Adipocyte (in vitro differentiated cells): ENCODE results near the gene ACSM2B.
"Not testable (repeated sequence)": the region's sequence is repeated elsewhere in the genome, so short reads cannot be mapped to it uniquely, and the experiment has no call there.

Experiments
- DNase-seq: peaks from one replicate; pipeline ENCODE4 v3.0.0-alpha.2; 2015; ENCODE audit warnings: low read depth
- H3K27me3 ChIP-seq: replicated peaks from 2 replicates; pipeline ENCODE4 v1.7.0; 2013; ENCODE audit warnings: mild to moderate bottlenecking, low read length, moderate library complexity; ENCODE audit not compliant: control insufficient read depth, insufficient read depth
- H3K36me3 ChIP-seq: 2 replicates; pipeline ENCODE4 v1.7.0; 2013; ENCODE audit warnings: low read length, mild to moderate bottlenecking, moderate library complexity; ENCODE audit not compliant: control insufficient read depth, insufficient read depth, severe bottlenecking
- H3K4me1 ChIP-seq: 2 replicates; pipeline ENCODE4 v1.7.0; 2013; ENCODE audit warnings: mild to moderate bottlenecking, low read length, moderate library complexity; ENCODE audit not compliant: control insufficient read depth, insufficient read depth
- H3K4me3 ChIP-seq: 2 replicates; pipeline ENCODE4 v1.7.0; 2013; ENCODE audit warnings: mild to moderate bottlenecking, low read length, moderate library complexity
- H3K9ac ChIP-seq: 2 replicates; pipeline ENCODE4 v1.7.0; 2013; ENCODE audit warnings: mild to moderate bottlenecking, low read length, moderate library complexity
- H3K9me3 ChIP-seq: 2 replicates; pipeline ENCODE4 v1.7.0; 2013; ENCODE audit warnings: mild to moderate bottlenecking, low read length, moderate library complexity; ENCODE audit not compliant: control insufficient read depth

The ACSM2B gene

DNA sequence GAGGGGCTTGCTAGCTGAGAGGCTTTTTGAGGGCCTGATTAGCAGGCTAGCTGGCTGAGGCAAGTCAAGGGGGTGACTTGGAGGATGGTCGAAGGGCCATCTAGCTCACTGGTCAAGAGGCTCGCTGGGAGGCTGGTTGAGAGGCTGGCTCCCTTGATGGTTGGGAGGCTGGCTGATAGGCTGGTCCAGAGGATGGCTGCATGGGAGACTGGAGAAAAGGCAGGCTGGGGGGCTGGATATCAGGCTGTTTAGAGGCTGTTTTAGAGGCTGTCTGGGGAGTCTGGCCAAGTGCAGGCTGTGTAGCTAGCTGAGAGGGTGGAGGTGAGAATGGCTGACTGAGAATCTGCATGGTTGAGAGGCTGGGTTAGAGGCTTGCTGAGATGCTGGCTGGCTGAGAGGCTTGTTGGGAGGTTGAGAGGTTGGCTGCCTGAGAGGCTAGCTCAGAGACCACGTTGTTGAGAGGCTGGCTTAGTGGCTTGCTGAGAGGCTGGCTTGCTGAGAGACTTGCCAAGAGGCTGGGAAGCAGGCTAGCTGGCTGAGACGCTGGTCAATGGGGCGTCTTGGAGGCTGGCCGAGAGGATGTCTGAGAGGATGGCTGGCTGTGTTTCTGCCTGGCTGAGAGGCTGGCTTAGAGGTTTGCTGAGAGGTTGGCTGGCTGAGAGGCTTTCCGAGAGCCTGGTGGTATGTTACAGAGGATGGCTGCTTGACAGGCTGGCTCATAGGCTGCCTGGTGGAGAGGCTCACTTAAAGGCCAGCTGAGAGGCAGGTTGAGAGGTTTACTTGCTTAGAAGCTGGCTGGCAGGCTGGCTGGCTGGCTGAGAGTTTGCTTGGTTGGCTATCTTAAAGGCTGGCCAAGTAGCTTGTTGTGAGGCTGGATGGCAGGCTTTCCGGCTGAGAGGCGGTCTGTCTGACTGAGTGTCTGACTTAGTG, 36.6 kb upstream of the ACSM2B start:
- no peaks in the 10 kb centered on the region for H3K9me3 ChIP-seq
- no peaks in the 10 kb centered on the region for H3K36me3 ChIP-seq
- peaks cover 9% of the 10 kb centered on the region for H3K27me3 ChIP-seq
- peaks cover 5% of the 10 kb centered on the region for H3K4me1 ChIP-seq
- H3K9ac ChIP-seq: no peak overlapping the region
- no peak for DNase-seq
- no peak overlapping the region for H3K4me3 ChIP-seq

- H3K27me3 ChIP-seq: peaks cover 8% of the 10 kb centered on the region
- peaks cover 5% of the 10 kb centered on the region for H3K4me1 ChIP-seq
These were observed 35.9 kb upstream of the ACSM2B start for GRCh38 chr16:20611975-20612481.

GRCh38 chr16:20611350-20611902, 35.3 kb upstream of the ACSM2B start:
- Histone ChIP-seq H3K4me1 (peaks cover 5% of the 10 kb centered on the region), H3K9ac (no peak overlapping the region), H3K4me3 (no peak overlapping the region), H3K9me3 (no peaks in the 10 kb centered on the region), H3K27me3 (peaks cover 8% of the 10 kb centered on the region), H3K36me3 (no peaks in the 10 kb centered on the region)
- no peak for DNase-seq

More at GRCh38 chr16:20611975-20612481, 35.9 kb upstream of the ACSM2B start:
- Histone ChIP-seq H3K9me3 (no peaks in the 10 kb centered on the region), H3K36me3 (no peaks in the 10 kb centered on the region), H3K4me3 (no peak overlapping the region), H3K9ac (no peak overlapping the region)
- no peak for DNase-seq

- Histone ChIP-seq H3K4me1 (peaks cover 5% of the 10 kb centered on the region), H3K9me3 (no peaks in the 10 kb centered on the region), H3K27me3 (peaks cover 8% of the 10 kb centered on the region), H3K4me3 (no peak overlapping the region), H3K9ac (no peak overlapping the region), H3K36me3 (no peaks in the 10 kb centered on the region)
- DNase-seq: no peak
These were observed 34.8 kb upstream of the ACSM2B start for GRCh38 chr16:20610892-20611349.

DNA sequence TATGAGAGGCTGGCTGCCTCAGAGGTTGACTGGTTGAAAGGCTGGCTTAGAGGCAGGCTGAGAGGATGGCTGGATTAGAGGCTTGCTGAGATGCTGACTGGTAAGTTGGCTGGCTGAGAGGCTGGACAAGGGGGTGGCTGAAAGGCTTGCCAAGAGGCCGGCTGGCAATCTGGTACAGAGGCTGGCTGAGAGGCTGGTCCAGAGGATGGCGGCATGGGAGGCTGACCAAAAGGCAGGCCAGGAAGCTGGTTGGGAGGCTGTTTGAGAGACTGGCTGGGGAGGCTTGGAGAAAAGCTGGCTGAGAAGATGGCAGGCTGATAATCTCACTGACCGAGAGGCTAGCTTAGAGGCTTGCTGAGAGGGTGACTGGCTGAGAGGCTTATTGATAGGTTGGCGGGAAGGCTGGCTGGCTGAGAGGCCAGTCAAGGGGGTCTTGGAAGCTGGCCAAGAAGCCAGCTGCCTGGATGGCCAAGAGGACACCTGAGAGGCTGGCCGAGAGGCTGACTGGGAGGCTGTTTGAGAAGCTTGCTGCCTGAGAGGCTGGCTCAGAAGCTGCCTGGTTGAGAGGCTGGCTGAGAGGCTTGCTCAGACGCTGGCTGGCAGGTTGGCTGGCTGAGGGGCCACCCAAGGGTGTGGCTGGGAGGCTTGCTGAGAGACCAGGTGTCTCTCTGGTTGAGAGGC, 34.2 kb upstream of the ACSM2B start:
- no peak overlapping the region for H3K4me3 ChIP-seq
- H3K27me3 ChIP-seq: peaks cover 4% of the 10 kb centered on the region
- H3K9ac ChIP-seq: no peak overlapping the region
- no peaks in the 10 kb centered on the region for H3K9me3 ChIP-seq
- DNase-seq: no peak
- no peaks in the 10 kb centered on the region for H3K36me3 ChIP-seq
- H3K4me1 ChIP-seq: peaks cover 5% of the 10 kb centered on the region

DNA sequence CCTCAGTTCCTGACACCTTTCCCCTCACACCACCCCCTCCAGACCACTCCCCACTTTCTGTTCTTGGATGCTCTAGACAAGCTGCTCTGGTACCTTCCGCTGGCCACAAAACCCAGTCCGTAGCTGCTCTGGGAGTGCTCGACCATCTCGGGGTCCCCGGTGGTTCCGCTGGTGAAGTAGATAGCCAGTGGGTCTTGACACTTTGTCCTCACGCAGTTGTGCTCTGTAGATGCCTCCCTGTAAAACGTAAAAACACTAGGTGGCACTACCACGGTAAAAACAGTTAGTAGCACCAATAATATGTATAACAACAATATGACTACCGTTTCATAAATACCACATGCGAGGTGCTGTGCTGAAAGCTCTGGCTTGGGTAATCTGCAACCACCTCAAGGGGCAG, 26.0 kb upstream of the ACSM2B start:
- not testable (repeated sequence) for DNase-seq, H3K4me3 ChIP-seq, H3K9ac ChIP-seq, H3K9me3 ChIP-seq, H3K4me1 ChIP-seq, H3K36me3 ChIP-seq, H3K27me3 ChIP-seq

- not testable (repeated sequence) for H3K9ac ChIP-seq, H3K36me3 ChIP-seq, DNase-seq
These were observed 23.3 kb upstream of the ACSM2B start for GRCh38 chr16:20599475-20599874.

DNA sequence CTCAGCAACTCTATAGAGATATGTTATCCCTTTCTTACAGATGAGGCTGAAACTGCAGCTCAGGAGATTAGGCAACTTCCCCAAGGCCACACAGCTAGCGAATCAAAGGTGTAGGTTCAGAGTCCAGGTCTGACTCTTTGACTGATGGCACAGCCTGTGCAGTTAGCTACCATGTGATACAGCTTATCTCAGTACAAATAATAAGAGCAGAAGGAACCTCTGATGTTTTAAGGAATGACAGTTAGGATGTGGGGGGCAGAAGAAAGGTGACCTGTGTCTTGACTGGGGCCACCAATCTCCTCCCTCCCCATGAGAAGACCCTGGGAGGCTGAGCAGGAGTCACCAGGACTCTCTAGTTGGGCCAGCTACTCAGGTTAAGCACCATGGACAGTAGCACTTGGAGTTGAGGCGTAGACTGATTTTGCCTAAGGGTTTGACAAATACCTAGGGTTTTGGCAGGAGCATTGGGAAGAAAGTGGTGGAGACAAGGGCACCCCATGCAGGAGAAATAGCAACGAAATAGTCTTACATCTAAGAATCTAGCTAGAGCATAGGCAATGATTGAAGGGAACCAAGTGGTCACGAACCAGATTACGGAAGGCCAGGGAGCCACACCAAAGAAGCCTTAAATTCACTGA, 22.8 kb upstream of the ACSM2B start:
- H3K27me3 ChIP-seq: no peaks in the 10 kb centered on the region
- no peaks in the 10 kb centered on the region for H3K9me3 ChIP-seq
- H3K4me3 ChIP-seq: no peak overlapping the region
- H3K9ac ChIP-seq: no peak overlapping the region
- no peaks in the 10 kb centered on the region for H3K36me3 ChIP-seq
- DNase-seq: no peak
- H3K4me1 ChIP-seq: no peaks in the 10 kb centered on the region

More at GRCh38 chr16:20599475-20599874, 23.3 kb upstream of the ACSM2B start:
- H3K27me3 ChIP-seq, H3K4me1 ChIP-seq, H3K9me3 ChIP-seq, H3K4me3 ChIP-seq: not testable (repeated sequence)

DNA sequence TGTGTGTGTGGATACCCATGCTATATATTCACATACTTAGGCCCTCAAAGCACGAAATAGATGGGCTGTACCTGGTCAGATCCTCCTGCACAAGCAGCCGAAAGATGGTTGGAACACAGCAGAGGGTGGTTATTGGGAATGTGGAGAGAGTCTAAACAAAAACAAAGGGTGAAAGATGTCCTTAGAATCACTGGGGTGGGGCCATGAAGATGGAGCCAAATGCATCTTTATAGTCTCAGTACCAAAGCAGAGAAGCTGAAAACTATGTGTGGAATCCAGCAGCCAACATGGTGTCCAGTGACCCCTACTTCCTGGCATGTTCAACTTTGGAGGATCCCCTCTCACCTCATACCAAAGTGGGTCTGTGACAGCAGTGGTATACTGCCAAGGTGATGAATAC, 19.5 kb upstream of the ACSM2B start:
- not testable (repeated sequence) for H3K4me1 ChIP-seq, H3K27me3 ChIP-seq, H3K9me3 ChIP-seq, H3K4me3 ChIP-seq, DNase-seq, H3K9ac ChIP-seq, H3K36me3 ChIP-seq

GRCh38 chr16:20595068-20595467, 18.9 kb upstream of the ACSM2B start:
- H3K9ac ChIP-seq, H3K36me3 ChIP-seq, H3K9me3 ChIP-seq: not testable (repeated sequence)

GRCh38 chr16:20592780-20593179, 16.6 kb upstream of the ACSM2B start:
- H3K9ac ChIP-seq, DNase-seq: not testable (repeated sequence)

More at GRCh38 chr16:20595068-20595467, 18.9 kb upstream of the ACSM2B start:
- not testable (repeated sequence) for H3K4me1 ChIP-seq, DNase-seq, H3K4me3 ChIP-seq, H3K27me3 ChIP-seq

More at GRCh38 chr16:20592780-20593179, 16.6 kb upstream of the ACSM2B start:
- H3K4me1 ChIP-seq, H3K36me3 ChIP-seq, H3K4me3 ChIP-seq, H3K27me3 ChIP-seq, H3K9me3 ChIP-seq: not testable (repeated sequence)
